PC-3 (cell line): ENCODE results near the gene SCT.

Experiments
- EZH2 ChIP-seq: fragments of 300-600 bp; sonication (generic); IDR thresholded peaks from one replicate; pipeline ENCODE4 v1.6.1; 2017; ENCODE audit warnings: antibody characterized with exemption, mild to moderate bottlenecking, low read length; ENCODE audit not compliant: unreplicated experiment
- TF ChIP-seq, protein P1 (sequence below): fragments of 300-600 bp; sonication (generic); conservative IDR thresholded peaks from 2 replicates; pipeline ENCODE4 v1.5.1; 2017; ENCODE audit warnings: antibody characterized with exemption, low read depth, mild to moderate bottlenecking, low read length

DNA sequence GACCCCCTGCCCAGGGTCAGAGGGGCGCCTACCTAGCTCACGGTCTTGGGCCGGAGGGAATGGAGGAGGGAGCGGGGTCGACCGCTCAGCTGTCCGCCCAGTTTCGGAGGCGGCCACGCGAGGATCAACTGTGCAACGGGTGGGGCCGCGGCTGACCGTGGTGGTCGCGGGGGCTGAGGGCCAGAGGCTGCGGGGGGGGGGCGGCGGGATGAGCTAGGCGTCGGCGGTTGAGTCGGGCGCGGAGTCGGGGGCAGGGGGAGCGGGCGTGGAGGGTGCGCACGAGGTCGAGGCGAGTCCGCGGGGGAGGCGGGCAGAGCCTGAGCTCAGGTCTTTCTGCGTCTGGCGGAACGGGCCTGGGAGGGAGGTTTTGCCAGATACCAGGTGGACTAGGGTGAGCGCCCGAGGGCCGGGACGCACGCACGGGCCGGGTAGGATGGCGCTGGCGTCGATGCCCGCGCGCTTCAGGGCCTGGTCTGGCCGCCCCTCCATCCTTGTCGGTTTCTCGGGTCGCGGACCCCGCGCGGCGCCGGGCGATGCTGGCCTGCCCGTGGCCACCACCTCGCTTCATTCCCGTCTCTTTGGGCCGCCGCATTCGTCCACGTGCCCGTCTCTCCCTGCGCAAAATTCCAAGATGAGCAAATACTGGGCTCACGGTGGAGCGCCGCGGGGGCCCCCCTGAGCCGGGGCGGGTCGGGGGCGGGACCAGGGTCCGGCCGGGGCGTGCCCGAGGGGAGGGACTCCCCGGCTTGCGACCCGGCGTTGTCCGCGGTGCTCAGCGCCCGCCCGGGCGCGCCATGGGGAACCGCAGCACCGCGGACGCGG lies 9.7 kb upstream of the SCT start, which contains the start of gene DRD4:
- TF ChIP-seq, protein P1, sequence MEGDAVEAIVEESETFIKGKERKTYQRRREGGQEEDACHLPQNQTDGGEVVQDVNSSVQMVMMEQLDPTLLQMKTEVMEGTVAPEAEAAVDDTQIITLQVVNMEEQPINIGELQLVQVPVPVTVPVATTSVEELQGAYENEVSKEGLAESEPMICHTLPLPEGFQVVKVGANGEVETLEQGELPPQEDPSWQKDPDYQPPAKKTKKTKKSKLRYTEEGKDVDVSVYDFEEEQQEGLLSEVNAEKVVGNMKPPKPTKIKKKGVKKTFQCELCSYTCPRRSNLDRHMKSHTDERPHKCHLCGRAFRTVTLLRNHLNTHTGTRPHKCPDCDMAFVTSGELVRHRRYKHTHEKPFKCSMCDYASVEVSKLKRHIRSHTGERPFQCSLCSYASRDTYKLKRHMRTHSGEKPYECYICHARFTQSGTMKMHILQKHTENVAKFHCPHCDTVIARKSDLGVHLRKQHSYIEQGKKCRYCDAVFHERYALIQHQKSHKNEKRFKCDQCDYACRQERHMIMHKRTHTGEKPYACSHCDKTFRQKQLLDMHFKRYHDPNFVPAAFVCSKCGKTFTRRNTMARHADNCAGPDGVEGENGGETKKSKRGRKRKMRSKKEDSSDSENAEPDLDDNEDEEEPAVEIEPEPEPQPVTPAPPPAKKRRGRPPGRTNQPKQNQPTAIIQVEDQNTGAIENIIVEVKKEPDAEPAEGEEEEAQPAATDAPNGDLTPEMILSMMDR = no peak
- no peak for TF ChIP-seq EZH2
